Measurements from ENCODE around the gene CSNK1A1.

GRCh38 chr5:149544028-149544420 is 7.2 kb downstream of the CSNK1A1 start:
- TF ChIP-seq, protein P1, sequence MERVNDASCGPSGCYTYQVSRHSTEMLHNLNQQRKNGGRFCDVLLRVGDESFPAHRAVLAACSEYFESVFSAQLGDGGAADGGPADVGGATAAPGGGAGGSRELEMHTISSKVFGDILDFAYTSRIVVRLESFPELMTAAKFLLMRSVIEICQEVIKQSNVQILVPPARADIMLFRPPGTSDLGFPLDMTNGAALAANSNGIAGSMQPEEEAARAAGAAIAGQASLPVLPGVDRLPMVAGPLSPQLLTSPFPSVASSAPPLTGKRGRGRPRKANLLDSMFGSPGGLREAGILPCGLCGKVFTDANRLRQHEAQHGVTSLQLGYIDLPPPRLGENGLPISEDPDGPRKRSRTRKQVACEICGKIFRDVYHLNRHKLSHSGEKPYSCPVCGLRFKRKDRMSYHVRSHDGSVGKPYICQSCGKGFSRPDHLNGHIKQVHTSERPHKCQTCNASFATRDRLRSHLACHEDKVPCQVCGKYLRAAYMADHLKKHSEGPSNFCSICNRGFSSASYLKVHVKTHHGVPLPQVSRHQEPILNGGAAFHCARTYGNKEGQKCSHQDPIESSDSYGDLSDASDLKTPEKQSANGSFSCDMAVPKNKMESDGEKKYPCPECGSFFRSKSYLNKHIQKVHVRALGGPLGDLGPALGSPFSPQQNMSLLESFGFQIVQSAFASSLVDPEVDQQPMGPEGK (CRISPR knock-in tag; IDR thresholded peaks at IDR 0.05; ENCODE audit: borderline replicate concordance): no peak
- TF ChIP-seq GLIS3 (CRISPR knock-in tag; IDR thresholded peaks at IDR 0.05): no peak
- no peak for TF ChIP-seq CREB5 (CRISPR knock-in tag; IDR thresholded peaks at IDR 0.05; ENCODE audit: low read depth)
- no peak for TF ChIP-seq ZFP30 (CRISPR knock-in tag; IDR thresholded peaks at IDR 0.05)
- no peak for TF ChIP-seq OSR1 (CRISPR knock-in tag; IDR thresholded peaks at IDR 0.05)
- TF ChIP-seq TCF4 (CRISPR knock-in tag; IDR thresholded peaks at IDR 0.05; ENCODE audit: borderline replicate concordance): no peak
- no peak for TF ChIP-seq ZFP3 (CRISPR knock-in tag; IDR thresholded peaks at IDR 0.05)
- TF ChIP-seq ARNTL (CRISPR knock-in tag; IDR thresholded peaks at IDR 0.05; ENCODE audit: borderline replicate concordance, low read depth): no peak
